Neuronal stem cell (in vitro differentiated cells): Measurements from ENCODE around the gene ARMC8.
"Not testable (repeated sequence)": the region's sequence is repeated elsewhere in the genome, so short reads cannot be mapped to it uniquely, and the experiment has no call there.

ENCODE experiments used
- DNase-seq: peaks from one replicate; pipeline ENCODE4 v3.0.0-alpha.2; 2013; ENCODE audit warnings: low spot score
- H2AFZ ChIP-seq: one replicate; pipeline ENCODE4 v1.6.1; 2013; ENCODE audit warnings: mild to moderate bottlenecking, low read length, inconsistent platforms
- H2AK5ac ChIP-seq: 2 replicates; pipeline ENCODE4 v1.6.1; 2013; ENCODE audit warnings: low read depth, mild to moderate bottlenecking, inconsistent platforms, low read length, moderate library complexity, mixed read lengths
- H2BK120ac ChIP-seq: 2 replicates; pipeline ENCODE4 v1.6.1; 2013; ENCODE audit warnings: low read depth, mild to moderate bottlenecking, inconsistent platforms, low read length, moderate library complexity, mixed read lengths
- H2BK12ac ChIP-seq: one replicate; pipeline ENCODE4 v1.6.1; 2013; ENCODE audit warnings: low read length, inconsistent platforms
- H2BK15ac ChIP-seq: 2 replicates; pipeline ENCODE4 v1.6.1; 2013; ENCODE audit warnings: mild to moderate bottlenecking, low read length, inconsistent platforms, mixed read lengths
- H2BK5ac ChIP-seq: one replicate; pipeline ENCODE4 v1.6.1; 2013; ENCODE audit warnings: inconsistent platforms, mild to moderate bottlenecking, low read length, moderate library complexity
- H3K14ac ChIP-seq: one replicate; pipeline ENCODE4 v1.6.1; 2013; ENCODE audit warnings: low read length, inconsistent platforms
- H3K18ac ChIP-seq: 2 replicates; pipeline ENCODE4 v1.6.1; 2013; ENCODE audit warnings: low read length, inconsistent platforms
- H3K23ac ChIP-seq: 2 replicates; pipeline ENCODE4 v1.6.1; 2013; ENCODE audit warnings: low read depth, mild to moderate bottlenecking, mixed read lengths, low read length, inconsistent platforms; ENCODE audit not compliant: poor library complexity
- H3K27ac ChIP-seq: replicated peaks from 3 replicates; pipeline ENCODE4 v1.5.1; 2013; ENCODE audit warnings: low read length, inconsistent platforms
- H3K27me3 ChIP-seq, 3 experiments: 2 replicates each; pipeline ENCODE4 v1.6.1; 2013; ENCODE audit warnings: low read length in 3 of 3, mild to moderate bottlenecking in 2 of 3, inconsistent platforms in 1 of 3, low read depth in 1 of 3, mixed read lengths in 1 of 3, moderate library complexity in 1 of 3; ENCODE audit not compliant: control insufficient read depth in 3 of 3, insufficient read depth in 3 of 3
- H3K36me3 ChIP-seq, 2 donors: replicated peaks in 1 of 2; 2 replicates each; pipeline ENCODE4 v1.6.1; 2013; ENCODE audit warnings: low read length in 2 of 2; ENCODE audit not compliant: control insufficient read depth in 2 of 2, insufficient read depth in 2 of 2
- H3K4ac ChIP-seq: 2 replicates; pipeline ENCODE4 v1.6.1; 2013; ENCODE audit warnings: inconsistent platforms, mild to moderate bottlenecking, low read length, moderate library complexity
- H3K4me1 ChIP-seq, 2 donors: 1 replicate in 1 of 2; 2 replicates in 1 of 2; pipeline ENCODE4 v1.6.1; 2013; ENCODE audit warnings: low read length in 2 of 2, low read depth in 1 of 2; ENCODE audit not compliant: control insufficient read depth in 2 of 2, insufficient read depth in 1 of 2
- H3K4me2 ChIP-seq: one replicate; pipeline ENCODE4 v1.6.1; 2013; ENCODE audit warnings: mild to moderate bottlenecking, low read length, inconsistent platforms; ENCODE audit not compliant: insufficient read depth, poor library complexity, severe bottlenecking
- H3K4me3 ChIP-seq, 2 donors: 2 replicates each; pipeline ENCODE4 v1.5.1; 2013; ENCODE audit warnings: low read length in 2 of 2, mild to moderate bottlenecking in 2 of 2, inconsistent platforms in 1 of 2, moderate library complexity in 1 of 2
- H3K79me1 ChIP-seq: one replicate; pipeline ENCODE4 v1.6.1; 2013; ENCODE audit warnings: low read depth, mild to moderate bottlenecking, inconsistent platforms, low read length, moderate library complexity
- H3K9ac ChIP-seq: one replicate; pipeline ENCODE4 v1.6.1; 2013; ENCODE audit warnings: mild to moderate bottlenecking, low read depth, low read length, inconsistent platforms; ENCODE audit not compliant: poor library complexity
- H3K9me3 ChIP-seq, 2 donors: replicated peaks in 1 of 2; 2 replicates each; pipeline versions ENCODE3 to v1.6.1; 2013; ENCODE audit warnings: low read length in 2 of 2, mild to moderate bottlenecking in 2 of 2, inconsistent platforms in 1 of 2, low read depth in 1 of 2, mixed read lengths in 1 of 2, moderate library complexity in 1 of 2; ENCODE audit not compliant: control insufficient read depth in 2 of 2, insufficient read depth in 1 of 2
- H4K8ac ChIP-seq: one replicate; pipeline ENCODE4 v1.6.1; 2013; ENCODE audit warnings: low read depth, mild to moderate bottlenecking, inconsistent platforms, low read length, moderate library complexity
- H4K91ac ChIP-seq: one replicate; pipeline ENCODE4 v1.6.1; 2013; ENCODE audit warnings: low read length, low read depth, mild to moderate bottlenecking, inconsistent platforms; ENCODE audit not compliant: poor library complexity
- whole genome bisulfite sequencing, 2 donors: extraction: QIAGEN DNeasy Blood & Tissue Kit; methylation state at CpG; one replicate each; pipeline ENCODE4 v1.1.7; 2013; ENCODE audit warnings: missing lambda C conversion rate in 2 of 2, mixed read lengths in 1 of 2; ENCODE audit not compliant: insufficient read length in 2 of 2, insufficient replicate concordance in 1 of 2; ENCODE audit errors: extremely low coverage in 2 of 2; 5-methylcytosine and 5-hydroxymethylcytosine counted together

ARMC8 gene

GRCh38 chr3:138142181-138142580 lies 44.9 kb upstream of the ARMC8 start:
- H4K8ac ChIP-seq, H2AK5ac ChIP-seq, H3K27ac ChIP-seq, H3K4me2 ChIP-seq, H3K36me3 ChIP-seq, DNase-seq, H2BK15ac ChIP-seq, H2BK5ac ChIP-seq, H2AFZ ChIP-seq, H3K27me3 ChIP-seq, H3K9me3 ChIP-seq, H3K4me3 ChIP-seq, H4K91ac ChIP-seq, H3K23ac ChIP-seq, H3K4ac ChIP-seq, H3K14ac ChIP-seq, H3K4me1 ChIP-seq, H3K9ac ChIP-seq, H2BK12ac ChIP-seq, H3K18ac ChIP-seq, H3K79me1 ChIP-seq, H2BK120ac ChIP-seq: not testable (repeated sequence)
- WGBS, 2 donors: no CpG with 5 or more reads among the region's 3 CpGs

GRCh38 chr3:138148503-138148902 lies 38.6 kb upstream of the ARMC8 start:
- H2BK120ac ChIP-seq: no peak overlapping the region
- no peak overlapping the region for H2BK15ac ChIP-seq
- no peak for DNase-seq
- no peak overlapping the region for H4K8ac ChIP-seq
- H3K79me1 ChIP-seq: no peaks in the 10 kb centered on the region
- H2BK12ac ChIP-seq: no peak overlapping the region
- H2BK5ac ChIP-seq: no peak overlapping the region
- H3K4me2 ChIP-seq: no peak overlapping the region
- no peak overlapping the region for H3K4me3 ChIP-seq
- no peaks in the 10 kb centered on the region for H3K36me3 ChIP-seq
- H4K91ac ChIP-seq: no peak overlapping the region
- H3K23ac ChIP-seq: no peak overlapping the region
- H3K14ac ChIP-seq: no peak overlapping the region
- H3K18ac ChIP-seq: no peak overlapping the region
- no peaks in the 10 kb centered on the region for H3K9me3 ChIP-seq
- H3K4ac ChIP-seq: no peak overlapping the region
- no peak overlapping the region for H2AK5ac ChIP-seq
- no peaks in the 10 kb centered on the region for H3K4me1 ChIP-seq
- no peak overlapping the region for H3K27ac ChIP-seq
- no peak overlapping the region for H3K9ac ChIP-seq
- H2AFZ ChIP-seq: no peak overlapping the region
- no peaks in the 10 kb centered on the region for H3K27me3 ChIP-seq
- WGBS, 2 donors: no CpG with 5 or more reads among the region's 4 CpGs

GRCh38 chr3:138154534-138154933 lies 32.6 kb upstream of the ARMC8 start:
- H3K9ac ChIP-seq: no peak overlapping the region
- H3K4me1 ChIP-seq: no peaks in the 10 kb centered on the region
- no peak overlapping the region for H2BK12ac ChIP-seq
- H2AK5ac ChIP-seq: no peak overlapping the region
- H3K4me3 ChIP-seq: no peak overlapping the region
- H4K8ac ChIP-seq: no peak overlapping the region
- no peaks in the 10 kb centered on the region for H3K9me3 ChIP-seq
- H3K36me3 ChIP-seq: no peaks in the 10 kb centered on the region
- no peaks in the 10 kb centered on the region for H3K79me1 ChIP-seq
- DNase-seq: no peak
- no peak overlapping the region for H3K14ac ChIP-seq
- H3K4ac ChIP-seq: no peak overlapping the region
- H2BK5ac ChIP-seq: no peak overlapping the region
- no peaks in the 10 kb centered on the region for H3K27me3 ChIP-seq
- no peak overlapping the region for H2BK120ac ChIP-seq
- H3K18ac ChIP-seq: no peak overlapping the region
- H4K91ac ChIP-seq: no peak overlapping the region
- no peak overlapping the region for H3K23ac ChIP-seq
- no peak overlapping the region for H2AFZ ChIP-seq
- no peak overlapping the region for H3K4me2 ChIP-seq
- no peak overlapping the region for H2BK15ac ChIP-seq
- no peak overlapping the region for H3K27ac ChIP-seq

GRCh38 chr3:138157743-138158142 lies 29.4 kb upstream of the ARMC8 start:
- no peak for DNase-seq
- no CpG with 5 or more reads among the region's 4 CpGs for WGBS, 2 donors
- no peak overlapping the region for H2BK5ac ChIP-seq

More at GRCh38 chr3:138157743-138158142, 29.4 kb upstream of the ARMC8 start:
- Histone ChIP-seq H3K14ac (no peak overlapping the region), H2AFZ (no peak overlapping the region), H2BK15ac (no peak overlapping the region), H3K4me3 (no peak overlapping the region), H3K23ac (no peak overlapping the region), H3K9me3 (no peaks in the 10 kb centered on the region), H3K4ac (no peak overlapping the region), H4K8ac (no peak overlapping the region), H3K9ac (no peak overlapping the region), H3K4me1 (no peaks in the 10 kb centered on the region), H3K79me1 (no peaks in the 10 kb centered on the region), H2BK12ac (no peak overlapping the region), H3K27ac (no peak overlapping the region), H3K4me2 (no peak overlapping the region), H3K18ac (no peak overlapping the region), H2AK5ac (no peak overlapping the region), H3K36me3 (peaks cover 4 to 27% of the 10 kb centered on the region in 2 donors), H3K27me3 (no peaks in the 10 kb centered on the region), H2BK120ac (no peak overlapping the region), H4K91ac (no peak overlapping the region)
